ENCODE measurements around the gene TRIM9. TPM values are rescaled to one million over a fixed set of nuclear protein-coding genes. Genes with fewer than 3 reads are reported as not detected.

Gene TRIM9
- total RNA-seq, 2 donors from 2014 or later = 0.44 to 1.3 TPM

GRCh38 chr14:50929506-50929905 is 165.4 kb downstream of the TRIM9 start:
- Histone ChIP-seq H3K36me3 (peaks cover 7% of the 10 kb centered on the region), H3K27me3 (no peaks in the 10 kb centered on the region), H3K4me3 (no peak overlapping the region), H3K9me3 (no peaks in the 10 kb centered on the region), H3K27ac (no peak overlapping the region), H3K4me1 (no peaks in the 10 kb centered on the region)
- TF ChIP-seq CTCF (IDR thresholded peaks at IDR 0.05) = no peak
- no peak for DNase-seq (ENCODE audit: low spot score)

- no peaks in the 10 kb centered on the region for H3K4me1 ChIP-seq
- peaks cover 7% of the 10 kb centered on the region for H3K36me3 ChIP-seq
- H3K27me3 ChIP-seq = no peaks in the 10 kb centered on the region
- DNase-seq (ENCODE audit: low spot score) = peak; percentile 61
- H3K9me3 ChIP-seq = no peaks in the 10 kb centered on the region
- no peak for TF ChIP-seq CTCF (IDR thresholded peaks at IDR 0.05)
- H3K4me3 ChIP-seq = no peak overlapping the region
- H3K27ac ChIP-seq = peak overlapping the region in 1 of 2 donors; percentile 15
Measured at GRCh38 chr14:50928002-50928635, 166.8 kb downstream of the TRIM9 start.

GRCh38 chr14:50926851-50927386 is 168.0 kb downstream of the TRIM9 start:
- no peak overlapping the region for H3K27ac ChIP-seq
- H3K4me1 ChIP-seq = no peaks in the 10 kb centered on the region
- DNase-seq (ENCODE audit: low spot score) = no peak
- no peaks in the 10 kb centered on the region for H3K27me3 ChIP-seq
- no peak for TF ChIP-seq CTCF (IDR thresholded peaks at IDR 0.05)
- peaks cover 7% of the 10 kb centered on the region for H3K36me3 ChIP-seq
- H3K9me3 ChIP-seq = no peaks in the 10 kb centered on the region
- no peak overlapping the region for H3K4me3 ChIP-seq

Other genes with a start within 250 kb of the TRIM9 start
- under 1 TPM in 1 of 2 donors, not detected in 1; 0.83 TPM for gene ABHD12B, start 223.1 kb downstream of the TRIM9 start, total RNA-seq
- 10 to 100 TPM in 1 of 2 donors, 1 to 10 TPM in 1; 7.0 to 27.1 TPM for gene PYGL, start 150.6 kb downstream of the TRIM9 start, total RNA-seq
- gene TMX1, start 145.1 kb upstream of the TRIM9 start, total RNA-seq = 10 to 100 TPM in 1 of 2 donors, 1 to 10 TPM in 1; 8.9 to 11.7 TPM

Measured in right atrium auricular region (tissue), 2 donors.